ENCODE results near the gene CYP1B1.
"Not testable (repeated sequence)": the region's sequence is repeated elsewhere in the genome, so short reads cannot be mapped to it uniquely, and the experiment has no call there.

Gene CYP1B1

GRCh38 chr2:38030635-38031355 lies 45.2 kb downstream of the CYP1B1 start:
- no peak for DNase-seq

GRCh38 chr2:38029512-38029911 lies 46.4 kb downstream of the CYP1B1 start:
- DNase-seq: no peak

- DNase-seq: no peak
These were observed 47.1 kb downstream of the CYP1B1 start for GRCh38 chr2:38028829-38029228.

- DNase-seq: no peak
These were observed 49.1 kb downstream of the CYP1B1 start for GRCh38 chr2:38026846-38027245.

GRCh38 chr2:38021589-38021988 lies 54.4 kb downstream of the CYP1B1 start:
- no peak for DNase-seq

- DNase-seq: not testable (repeated sequence)
These were observed 55.4 kb downstream of the CYP1B1 start for GRCh38 chr2:38020359-38021069.

- no peak for DNase-seq
These were observed 58.1 kb downstream of the CYP1B1 start for GRCh38 chr2:38017836-38018235.
